Activated CD4-positive, alpha-beta memory T cell treated with anti-CD3 and anti-CD28 coated beads, Interleukin-2, amount 10 ng/mL, durations not matched to agents 7 days and 5 days (primary cell): ENCODE results near the gene AADACL4. TPM values are rescaled to one million over a fixed set of nuclear protein-coding genes. Genes with fewer than 3 reads are reported as not detected.

Source experiments
- CTCF ChIA-PET: fragments of 350-600 bp; sonication (Branson Sonifier 250); formaldehyde crosslinking; loops from one replicate; lab custom pipeline; 2021; ENCODE audit warnings: antibody characterized with exemption, inconsistent platforms; lab: Charles Lee
- POLR2A ChIA-PET: fragments of 350-600 bp; sonication (Branson Sonifier 250); formaldehyde crosslinking; loops from one replicate; lab custom pipeline; 2021; ENCODE audit warnings: antibody characterized with exemption; lab: Charles Lee
- DNase-seq: peaks from one replicate; pipeline ENCODE4 v3.0.0-alpha.2; 2020
- H3K27ac Mint-ChIP-seq: one replicate; pipeline ENCODE4 v1.8.0; 2021; ENCODE audit warnings: mild to moderate bottlenecking, mixed read lengths
- H3K27me3 Mint-ChIP-seq: one replicate; pipeline ENCODE4 v1.8.0; 2021; ENCODE audit warnings: mixed read lengths
- H3K36me3 Mint-ChIP-seq: one replicate; pipeline ENCODE4 v1.8.0; 2021; ENCODE audit warnings: low read depth, mixed read lengths
- H3K4me1 Mint-ChIP-seq: one replicate; pipeline ENCODE4 v1.8.0; 2021; ENCODE audit warnings: mixed read lengths
- H3K4me3 Mint-ChIP-seq: one replicate; pipeline ENCODE4 v1.8.0; 2021; ENCODE audit warnings: mild to moderate bottlenecking, mixed read lengths
- H3K9me3 Mint-ChIP-seq: one replicate; pipeline ENCODE4 v1.8.0; 2021; ENCODE audit warnings: mixed read lengths
- total RNA-seq, 2 experiments: library from RNA; stranded (reverse); gene quantifications; one replicate each; pipeline ENCODE4 v1.2.3, GENCODE V29; 2021

Gene AADACL4
- total RNA-seq, 2 experiments from 2014 or later, result not detected

DNA sequence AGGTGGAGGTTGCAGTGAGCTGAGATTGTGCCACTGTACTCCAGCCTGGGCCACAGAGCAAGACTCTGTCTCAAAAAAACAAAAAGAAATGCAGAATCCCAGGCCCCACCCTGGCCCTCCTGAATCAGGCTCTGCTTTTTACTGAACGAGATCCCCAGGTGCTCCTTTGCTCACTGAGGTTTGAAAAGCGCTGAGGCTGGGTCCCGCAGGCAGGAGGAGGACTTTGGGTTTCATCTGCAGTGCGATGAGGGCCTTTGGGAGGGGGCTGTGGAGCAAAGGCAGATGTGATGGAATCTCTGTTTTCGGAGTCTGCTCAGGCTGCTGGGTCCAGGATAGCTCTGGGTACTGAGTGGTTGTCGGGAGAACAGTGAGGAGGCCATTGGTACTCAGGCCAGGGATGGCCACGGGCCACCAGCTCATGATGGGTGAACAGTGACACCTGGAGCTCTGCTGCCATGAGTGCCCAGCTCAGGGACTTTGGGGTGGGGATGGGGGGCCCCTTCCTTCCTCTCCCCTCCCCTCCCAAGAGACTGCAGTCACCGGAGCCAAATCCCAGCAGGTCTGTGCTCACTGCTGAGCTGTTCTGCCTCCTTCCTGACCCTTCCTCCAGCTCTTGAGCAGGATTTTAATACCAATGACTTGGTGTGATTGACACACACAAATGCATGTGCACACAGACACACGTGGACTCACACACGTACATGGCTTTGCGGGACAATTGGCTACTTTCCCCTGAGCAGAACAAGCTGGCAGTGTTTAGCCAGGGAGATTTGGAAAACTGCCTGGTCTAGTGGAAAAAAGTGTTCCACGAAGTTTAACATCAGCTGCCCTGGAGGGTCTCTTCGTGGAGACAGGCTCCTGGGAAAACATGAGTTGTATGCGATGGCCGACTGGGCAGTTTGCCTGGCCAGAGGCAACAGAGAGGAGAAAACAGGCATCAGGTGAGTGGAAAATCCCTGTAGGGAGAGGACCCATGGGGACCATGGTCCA, 22.2 kb upstream of the AADACL4 start:
- ChIA-PET POLR2A (interaction anchor here (1.4 to 5.8 kb wide), 3 partner anchors 9 to 412 kb away, joined by 3 to 38 read pairs (median 4); no protein-coding TSS in a partner anchor), CTCF (interaction anchor here (1.3 to 5.8 kb wide), 5 partner anchors 10 to 346 kb away, joined by 3 to 77 read pairs (median 11); no protein-coding TSS in a partner anchor)
- Mint-ChIP-seq H3K9me3 (no peaks in the 10 kb centered on the region), H3K36me3 (peaks cover 2% of the 10 kb centered on the region), H3K27ac (no peak overlapping the region), H3K27me3 (peaks cover 4% of the 10 kb centered on the region), H3K4me1 (peaks cover 42% of the 10 kb centered on the region), H3K4me3 (no peak overlapping the region)
- no peak for DNase-seq

DNA sequence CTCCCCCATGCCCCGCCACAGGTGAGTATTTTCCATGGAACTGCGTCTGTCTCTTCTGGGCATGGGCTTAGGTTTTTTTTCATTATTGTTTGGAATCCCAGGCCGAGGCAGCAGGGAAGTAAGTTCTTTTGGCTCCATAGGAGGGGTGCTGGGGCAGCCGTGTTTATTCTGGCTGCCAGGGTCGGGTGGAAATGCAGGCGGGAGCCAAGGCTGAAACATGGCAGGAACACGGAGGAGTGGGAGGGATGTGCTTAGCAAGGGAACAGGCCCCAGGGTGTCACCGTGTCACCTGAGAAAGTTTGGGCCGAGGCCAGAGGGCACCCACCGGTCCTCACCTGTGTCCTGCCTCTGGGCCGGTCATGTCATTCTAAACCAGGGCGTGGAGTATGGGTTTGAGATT, 21.4 kb upstream of the AADACL4 start:
- no peak overlapping the region for H3K4me3 Mint-ChIP-seq
- peaks cover 40% of the 10 kb centered on the region for H3K4me1 Mint-ChIP-seq
- ChIA-PET POLR2A (interaction anchor here (1.4 kb wide), 1 partner anchor 412 kb away, joined by 3 read pairs; no protein-coding TSS in a partner anchor), CTCF (interaction anchor here (1.3 to 5.8 kb wide), 3 partner anchors 36 to 344 kb away, joined by 3 to 77 read pairs (median 21); no protein-coding TSS in a partner anchor)
- peaks cover 2% of the 10 kb centered on the region for H3K27me3 Mint-ChIP-seq
- H3K9me3 Mint-ChIP-seq, result no peaks in the 10 kb centered on the region
- H3K36me3 Mint-ChIP-seq, result no peaks in the 10 kb centered on the region
- no peak for DNase-seq
- no peak overlapping the region for H3K27ac Mint-ChIP-seq

DNA sequence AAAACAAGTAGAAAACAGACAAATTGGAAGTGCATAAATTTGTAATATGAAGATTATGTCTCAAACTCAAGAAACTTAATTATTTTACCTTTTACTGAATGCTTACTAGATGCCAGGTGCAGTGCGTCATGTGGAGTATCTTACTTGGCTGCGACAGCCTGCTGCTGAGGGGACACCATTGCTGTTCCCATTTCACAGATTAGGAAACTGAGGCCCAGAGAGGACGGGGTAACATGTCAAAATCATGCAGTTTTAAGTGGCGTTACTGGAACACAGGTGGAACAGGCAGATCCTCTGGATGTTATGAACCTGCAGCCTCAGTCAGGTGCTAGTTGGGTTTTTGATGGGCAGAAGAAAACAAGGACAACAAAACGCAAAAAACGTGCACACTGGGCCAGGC, 18.6 kb upstream of the AADACL4 start:
- DNase-seq, result no peak
- peaks cover 16% of the 10 kb centered on the region for H3K4me1 Mint-ChIP-seq
- no peaks in the 10 kb centered on the region for H3K36me3 Mint-ChIP-seq
- POLR2A ChIA-PET, result no interaction called here
- H3K27ac Mint-ChIP-seq, result no peak overlapping the region
- H3K27me3 Mint-ChIP-seq, result peaks cover 2% of the 10 kb centered on the region
- H3K9me3 Mint-ChIP-seq, result no peaks in the 10 kb centered on the region
- CTCF ChIA-PET, result no interaction called here
- no peak overlapping the region for H3K4me3 Mint-ChIP-seq

DNA sequence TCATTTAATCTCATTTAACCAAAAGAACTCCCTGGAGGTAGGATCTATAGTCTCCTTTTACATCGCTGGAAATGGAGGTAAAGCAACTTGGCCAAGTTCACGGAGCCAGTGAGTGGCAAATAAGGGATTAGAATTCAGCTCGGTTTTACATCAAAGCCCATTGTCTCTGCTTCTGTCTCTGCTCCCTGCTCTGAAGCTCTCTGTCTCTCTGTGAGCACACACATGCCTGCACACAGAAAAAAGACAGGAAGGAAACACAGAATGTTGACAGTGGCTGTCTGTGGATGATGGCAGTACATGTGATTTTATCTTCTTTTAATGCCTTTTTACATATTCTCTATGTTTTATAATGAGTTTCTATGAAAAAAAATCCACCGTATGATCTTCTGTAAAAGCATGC, 17.0 kb upstream of the AADACL4 start:
- Mint-ChIP-seq H3K36me3 (no peaks in the 10 kb centered on the region), H3K4me3 (no peak overlapping the region), H3K4me1 (peaks cover 4% of the 10 kb centered on the region), H3K27me3 (peaks cover 2% of the 10 kb centered on the region), H3K9me3 (no peaks in the 10 kb centered on the region), H3K27ac (no peak overlapping the region)
- DNase-seq, result no peak
- ChIA-PET CTCF (no interaction called here), POLR2A (no interaction called here)

DNA sequence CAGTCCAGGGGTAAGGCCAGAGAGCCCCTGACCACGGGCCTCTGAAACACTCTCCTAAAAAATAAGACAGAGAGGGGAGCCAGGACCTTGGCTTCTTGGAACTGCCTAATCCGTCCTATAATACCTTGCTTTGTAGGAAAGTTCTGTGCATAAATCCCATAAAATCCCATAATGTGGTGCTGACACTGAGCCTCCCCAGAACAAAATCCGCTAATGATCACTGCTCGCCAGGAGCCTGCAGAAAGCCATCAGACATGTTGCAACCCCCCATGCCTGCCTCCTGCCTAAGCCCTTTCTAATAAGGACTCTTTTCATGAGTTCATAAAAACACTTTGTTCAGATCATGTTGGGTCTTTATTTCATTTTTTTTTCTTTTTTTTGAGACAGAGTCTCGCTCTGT, 16.6 kb upstream of the AADACL4 start:
- Mint-ChIP-seq H3K9me3 (no peaks in the 10 kb centered on the region), H3K27me3 (peaks cover 6% of the 10 kb centered on the region), H3K4me3 (no peak overlapping the region), H3K27ac (no peak overlapping the region), H3K4me1 (peaks cover 2% of the 10 kb centered on the region), H3K36me3 (no peaks in the 10 kb centered on the region)
- no peak for DNase-seq
- ChIA-PET POLR2A (no interaction called here), CTCF (no interaction called here)

DNA sequence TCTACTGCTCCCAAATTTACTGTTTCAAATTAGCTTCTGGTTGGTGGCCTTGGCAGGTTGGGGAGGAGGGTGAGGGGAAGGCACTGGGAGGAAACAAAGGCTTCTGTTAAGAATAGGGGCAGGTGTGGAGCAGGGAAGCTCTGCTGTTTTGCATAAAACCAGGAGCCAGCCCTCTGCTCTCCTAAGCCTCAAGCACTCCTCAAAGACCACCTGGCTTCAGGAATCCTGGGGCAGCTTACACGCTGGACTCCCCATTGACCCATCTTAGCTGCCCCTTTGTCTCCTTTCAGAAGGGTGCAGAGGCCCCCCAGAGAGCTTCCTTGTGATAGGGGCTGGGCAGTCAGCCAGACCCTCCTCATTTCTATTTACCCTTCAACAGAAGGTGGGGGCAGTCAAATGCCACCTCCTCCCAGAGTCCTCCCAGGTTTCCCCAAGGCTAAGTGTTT, 14.4 kb upstream of the AADACL4 start:
- ChIA-PET CTCF (interaction anchor here (1.4 to 1.9 kb wide), 2 partner anchors 10 to 29 kb away, joined by 5 to 7 read pairs; no protein-coding TSS in a partner anchor), POLR2A (no interaction called here)
- no peak for DNase-seq
- peaks cover 6% of the 10 kb centered on the region for H3K4me1 Mint-ChIP-seq
- no peaks in the 10 kb centered on the region for H3K9me3 Mint-ChIP-seq
- H3K27ac Mint-ChIP-seq, result no peak overlapping the region
- H3K27me3 Mint-ChIP-seq, result peaks cover 8% of the 10 kb centered on the region
- no peak overlapping the region for H3K4me3 Mint-ChIP-seq
- H3K36me3 Mint-ChIP-seq, result no peaks in the 10 kb centered on the region

DNA sequence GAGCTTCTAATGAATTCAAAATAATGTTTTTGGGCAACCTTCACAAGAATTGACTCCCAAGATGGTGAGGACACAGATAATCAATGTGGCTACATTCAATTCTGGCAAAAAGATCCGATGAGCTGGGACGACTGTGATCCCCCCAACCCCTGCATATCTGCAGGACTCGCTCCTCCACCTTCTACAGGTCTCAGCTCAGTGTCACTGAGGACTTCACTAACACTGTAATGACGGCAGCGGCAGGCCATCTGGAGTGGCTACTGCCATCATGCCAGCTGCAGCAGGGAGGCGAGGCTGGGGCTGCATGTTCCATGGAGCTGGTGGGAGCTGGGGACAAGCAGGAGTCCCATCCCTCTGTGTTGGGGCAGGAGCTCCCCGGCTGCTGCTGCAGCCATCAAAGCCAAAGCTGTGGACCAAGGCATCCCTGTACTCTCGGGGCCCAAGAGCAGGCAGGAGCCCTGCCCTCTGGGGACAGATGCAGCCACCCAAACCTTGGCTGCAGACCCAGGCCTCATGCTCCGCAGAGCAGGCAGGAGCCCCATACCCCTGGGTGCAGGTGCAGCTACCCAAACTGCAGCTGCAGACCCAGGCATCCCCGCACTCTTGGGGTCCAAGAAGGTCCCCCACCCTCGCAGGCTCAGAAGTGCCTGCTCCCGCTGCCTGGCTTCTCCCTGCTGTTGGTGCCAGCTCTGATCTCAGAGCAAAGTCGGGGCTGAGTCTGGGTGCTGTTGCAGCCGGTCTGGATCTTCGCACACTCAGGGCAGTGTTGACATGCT, 13.7 kb upstream of the AADACL4 start:
- DNase-seq, result no peak
- Mint-ChIP-seq H3K4me1 (peaks cover 6% of the 10 kb centered on the region), H3K27me3 (peaks cover 8% of the 10 kb centered on the region), H3K4me3 (no peak overlapping the region), H3K36me3 (no peaks in the 10 kb centered on the region), H3K27ac (no peak overlapping the region), H3K9me3 (no peaks in the 10 kb centered on the region)
- POLR2A ChIA-PET, result interaction anchor here (1.4 kb wide), 1 partner anchor 11 kb away, joined by 4 read pairs; no protein-coding TSS in a partner anchor
- CTCF ChIA-PET, result interaction anchor here (1.4 to 2.0 kb wide), 3 partner anchors 9 to 29 kb away, joined by 5 to 8 read pairs (median 7); no protein-coding TSS in a partner anchor

DNA sequence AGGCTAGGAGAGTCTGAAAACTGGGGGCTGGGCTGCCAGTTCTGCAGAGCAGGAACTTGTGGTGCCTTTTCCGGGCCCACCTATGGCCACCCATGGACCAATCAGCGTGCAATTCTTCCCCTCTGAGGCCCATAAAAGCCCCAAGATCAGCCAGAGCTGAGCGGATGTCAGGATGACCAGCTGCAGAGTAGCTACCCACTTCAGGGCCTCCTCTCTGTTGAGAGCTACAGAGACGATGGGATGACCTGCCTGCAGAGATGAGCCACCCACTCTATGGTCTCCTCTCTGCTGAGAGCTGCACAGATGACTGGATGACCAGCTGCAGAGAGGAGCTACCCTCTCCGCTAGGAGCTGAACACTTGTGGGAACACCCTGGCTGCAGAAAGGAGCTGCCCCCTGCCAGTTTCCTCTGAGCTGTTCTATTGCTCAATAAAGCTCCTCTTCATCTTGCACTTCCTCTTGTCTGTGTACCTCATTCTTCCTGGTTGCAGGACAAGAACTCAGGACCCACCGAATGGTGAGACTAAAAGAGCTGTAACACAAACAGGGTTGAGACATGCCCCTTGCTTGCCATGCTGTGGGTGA, 12.8 kb upstream of the AADACL4 start:
- Mint-ChIP-seq H3K9me3 (no peaks in the 10 kb centered on the region), H3K27ac (no peak overlapping the region), H3K27me3 (peaks cover 8% of the 10 kb centered on the region), H3K4me3 (no peak overlapping the region), H3K4me1 (peaks cover 6% of the 10 kb centered on the region), H3K36me3 (no peaks in the 10 kb centered on the region)
- DNase-seq, result no peak
- CTCF ChIA-PET, result interaction anchor here (1.9 to 3.9 kb wide), 3 partner anchors 10 to 28 kb away, joined by 7 to 13 read pairs (median 8); no protein-coding TSS in a partner anchor
- POLR2A ChIA-PET, result interaction anchor here (1.4 kb wide), 1 partner anchor 12 kb away, joined by 4 read pairs; no protein-coding TSS in a partner anchor

DNA sequence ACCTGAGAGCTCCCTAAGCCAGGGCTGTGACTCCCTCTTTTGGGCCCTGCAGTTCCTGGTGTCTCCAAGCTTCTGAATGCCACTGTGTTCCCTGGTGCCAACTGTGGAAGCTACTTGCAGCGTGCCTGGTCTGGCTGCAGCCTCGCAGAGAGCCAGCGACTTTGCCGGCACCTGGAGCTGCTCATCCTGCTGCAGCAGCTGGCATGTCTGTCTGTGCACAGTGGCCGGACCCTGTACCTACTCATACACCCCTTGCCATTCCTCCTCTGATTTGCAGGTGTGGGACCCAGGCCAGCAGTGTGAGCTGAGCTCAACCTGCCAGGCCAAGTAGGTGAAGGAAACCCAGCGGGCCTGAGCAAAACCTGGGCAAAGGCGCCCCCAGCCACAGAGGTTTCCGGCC, 12.3 kb upstream of the AADACL4 start:
- no peaks in the 10 kb centered on the region for H3K9me3 Mint-ChIP-seq
- ChIA-PET POLR2A (interaction anchor here (1.4 kb wide), 1 partner anchor 13 kb away, joined by 4 read pairs; no protein-coding TSS in a partner anchor), CTCF (interaction anchor here (2.0 to 3.9 kb wide), 2 partner anchors 11 to 27 kb away, joined by 8 to 13 read pairs; no protein-coding TSS in a partner anchor)
- peaks cover 6% of the 10 kb centered on the region for H3K4me1 Mint-ChIP-seq
- H3K27me3 Mint-ChIP-seq, result peaks cover 8% of the 10 kb centered on the region
- DNase-seq, result no peak
- no peak overlapping the region for H3K4me3 Mint-ChIP-seq
- H3K27ac Mint-ChIP-seq, result no peak overlapping the region
- H3K36me3 Mint-ChIP-seq, result no peaks in the 10 kb centered on the region

DNA sequence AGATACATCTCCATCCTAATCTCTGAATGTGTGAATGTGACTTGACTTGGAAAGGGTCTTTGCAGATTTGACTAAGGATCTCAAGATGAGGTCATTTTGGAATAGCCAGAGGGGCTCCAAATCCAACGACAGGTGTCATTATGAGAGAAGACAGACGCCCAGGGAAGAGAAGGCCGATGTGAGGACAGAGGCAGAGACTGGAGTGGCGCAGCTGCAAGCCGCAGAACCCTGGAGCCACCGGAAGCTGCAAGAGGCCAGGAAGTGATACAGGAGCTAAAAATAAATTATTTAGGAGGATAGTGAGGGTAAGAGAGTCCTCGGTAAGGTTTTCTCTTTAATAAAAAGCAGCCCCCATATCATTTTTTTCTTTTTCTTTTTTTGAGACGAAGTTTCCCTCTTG, 9.7 kb upstream of the AADACL4 start:
- no peaks in the 10 kb centered on the region for H3K36me3 Mint-ChIP-seq
- H3K27me3 Mint-ChIP-seq, result peaks cover 8% of the 10 kb centered on the region
- DNase-seq, result no peak
- no peak overlapping the region for H3K27ac Mint-ChIP-seq
- H3K4me1 Mint-ChIP-seq, result peaks cover 4% of the 10 kb centered on the region
- ChIA-PET CTCF (interaction anchor here (3.9 kb wide), 1 partner anchor 25 kb away, joined by 13 read pairs; no protein-coding TSS in a partner anchor), POLR2A (no interaction called here)
- H3K9me3 Mint-ChIP-seq, result peaks cover 2% of the 10 kb centered on the region
- H3K4me3 Mint-ChIP-seq, result no peak overlapping the region

DNA sequence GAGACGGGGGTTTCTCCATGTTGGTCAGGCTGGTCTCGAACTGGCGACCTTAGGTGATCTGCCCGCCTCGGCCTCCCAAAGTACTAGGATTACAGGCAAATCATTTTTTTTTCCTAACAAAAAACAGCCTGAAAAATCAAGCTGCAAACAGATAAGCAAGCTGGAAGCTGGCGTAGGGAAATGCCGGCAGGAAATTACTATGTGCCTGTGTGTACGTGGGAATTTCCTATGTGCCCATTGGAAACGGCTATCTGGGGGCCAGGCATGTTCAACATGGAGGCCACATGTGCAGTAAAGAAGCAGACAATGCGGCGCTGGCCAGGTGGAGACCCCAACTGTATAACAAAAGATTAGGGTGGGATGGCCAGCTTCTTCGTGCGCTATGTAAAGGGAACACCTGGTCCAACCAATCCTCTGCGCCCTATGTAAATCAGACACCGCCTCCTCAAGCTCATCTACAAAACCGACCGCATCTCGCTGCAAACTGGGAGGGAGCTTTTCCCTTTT, 9.1 kb upstream of the AADACL4 start:
- ChIA-PET CTCF (interaction anchor here (3.9 kb wide), 1 partner anchor 24 kb away, joined by 13 read pairs; no protein-coding TSS in a partner anchor), POLR2A (no interaction called here)
- Mint-ChIP-seq H3K4me1 (peaks cover 4% of the 10 kb centered on the region), H3K36me3 (no peaks in the 10 kb centered on the region), H3K27ac (no peak overlapping the region), H3K4me3 (no peak overlapping the region), H3K9me3 (peaks cover 5% of the 10 kb centered on the region), H3K27me3 (peaks cover 8% of the 10 kb centered on the region)
- DNase-seq, result no peak
